KOPT-K1 (cell line): ENCODE measurements around the gene GANC.

Experiments
- H3K27ac ChIP-seq: fragments of 200-600 bp; sonication (generic); 2 replicates; pipeline ENCODE4 v1.5.1; 2016; ENCODE audit warnings: antibody characterized with exemption, mild to moderate bottlenecking, low read depth, low read length; ENCODE audit not compliant: poor library complexity, severe bottlenecking
- H3K36me3 ChIP-seq: fragments of 200-600 bp; sonication (generic); 2 replicates; pipeline ENCODE4 v1.5.1; 2017; ENCODE audit warnings: antibody characterized with exemption, mild to moderate bottlenecking, low read length, moderate library complexity; ENCODE audit not compliant: insufficient read depth
- H3K9me3 ChIP-seq: fragments of 200-600 bp; sonication (generic); 2 replicates; pipeline ENCODE4 v1.5.1; 2017; ENCODE audit warnings: antibody characterized with exemption, low read length, mild to moderate bottlenecking; ENCODE audit not compliant: insufficient read depth, poor library complexity, severe bottlenecking

GANC gene

DNA sequence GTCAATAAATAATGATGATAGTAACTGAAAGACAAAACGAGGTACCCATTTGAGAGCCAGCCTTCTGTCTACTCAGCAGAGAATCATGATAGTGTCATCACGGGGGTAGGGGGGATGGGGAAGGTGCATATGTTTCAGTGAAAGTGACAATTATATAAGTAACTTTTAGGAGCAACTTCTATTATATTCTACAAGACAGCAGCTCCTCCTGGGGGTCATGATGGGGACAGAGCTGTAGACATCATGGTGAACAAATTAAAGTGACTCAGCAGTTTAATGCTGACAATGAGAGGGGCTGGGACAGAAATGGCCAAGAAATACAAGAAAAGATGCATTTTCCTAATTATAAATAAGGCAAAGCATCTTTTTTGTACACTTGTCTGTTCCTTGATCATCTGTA, 98.1 kb downstream of the GANC start:
- Histone ChIP-seq H3K27ac (no peak overlapping the region), H3K36me3 (no peaks in the 10 kb centered on the region), H3K9me3 (no peaks in the 10 kb centered on the region)

DNA sequence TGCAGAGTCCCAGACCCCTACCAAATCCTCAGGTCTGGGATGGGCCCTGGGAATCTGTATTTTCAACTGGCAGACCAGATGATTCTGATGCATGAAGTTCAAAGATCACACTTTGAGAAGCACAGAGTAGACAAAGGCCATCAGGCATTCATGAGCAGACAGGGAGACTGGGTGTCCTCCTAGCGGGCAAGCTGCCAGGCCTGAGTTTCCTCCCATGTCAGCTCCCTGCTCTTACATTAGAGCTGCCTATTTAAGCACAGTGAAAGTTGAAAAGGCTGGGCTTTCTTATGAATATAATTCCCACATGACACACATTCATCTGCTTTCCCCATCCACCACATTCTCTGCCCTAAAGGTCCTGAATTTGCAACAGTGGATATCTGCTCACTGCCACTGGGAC, 100.3 kb downstream of the GANC start:
- peaks cover 7% of the 10 kb centered on the region for H3K9me3 ChIP-seq
- no peak overlapping the region for H3K27ac ChIP-seq
- H3K36me3 ChIP-seq = no peaks in the 10 kb centered on the region

DNA sequence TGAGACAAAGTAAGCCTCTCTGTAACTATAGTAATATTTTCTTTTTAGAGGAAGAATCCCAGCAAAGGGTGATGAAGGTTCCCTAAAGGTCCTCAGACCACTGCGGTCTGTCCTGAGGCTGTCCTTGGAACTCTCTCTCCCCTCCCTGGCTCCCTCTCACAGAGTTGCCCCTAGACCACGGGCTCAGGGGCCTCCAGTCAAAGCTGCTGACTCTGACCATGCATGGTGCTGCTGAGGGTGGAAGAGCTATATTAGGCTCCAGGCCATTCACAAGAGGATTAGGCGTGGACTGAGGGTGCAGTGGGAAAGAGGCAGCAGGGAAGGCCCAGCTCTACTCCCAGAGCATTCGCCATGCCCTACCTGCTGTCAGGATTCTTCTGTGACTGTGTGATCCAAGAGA, 100.9 kb downstream of the GANC start:
- Histone ChIP-seq H3K9me3 (peaks cover 9% of the 10 kb centered on the region), H3K27ac (no peak overlapping the region), H3K36me3 (no peaks in the 10 kb centered on the region)

DNA sequence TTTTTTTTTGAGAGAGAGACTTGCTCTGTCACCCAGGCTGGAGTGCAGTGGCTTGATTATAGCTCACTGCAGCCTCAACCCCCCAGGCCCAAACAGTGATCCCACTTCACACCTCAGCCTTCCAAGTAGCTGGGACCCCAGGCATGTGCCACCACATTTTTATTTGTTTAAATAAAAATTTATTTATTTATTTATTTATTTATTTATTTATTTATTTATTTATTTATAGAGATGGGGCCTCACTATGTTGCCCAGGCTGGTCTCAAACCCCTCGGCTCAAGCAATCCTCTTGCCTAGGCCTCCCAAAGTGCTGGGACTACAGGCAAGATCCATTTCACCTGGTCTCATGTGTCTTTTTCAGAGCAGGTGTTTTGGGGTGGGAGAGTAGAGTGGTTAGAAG, 101.8 kb downstream of the GANC start:
- H3K27ac ChIP-seq = no peak overlapping the region
- no peaks in the 10 kb centered on the region for H3K36me3 ChIP-seq
- peaks cover 9% of the 10 kb centered on the region for H3K9me3 ChIP-seq

DNA sequence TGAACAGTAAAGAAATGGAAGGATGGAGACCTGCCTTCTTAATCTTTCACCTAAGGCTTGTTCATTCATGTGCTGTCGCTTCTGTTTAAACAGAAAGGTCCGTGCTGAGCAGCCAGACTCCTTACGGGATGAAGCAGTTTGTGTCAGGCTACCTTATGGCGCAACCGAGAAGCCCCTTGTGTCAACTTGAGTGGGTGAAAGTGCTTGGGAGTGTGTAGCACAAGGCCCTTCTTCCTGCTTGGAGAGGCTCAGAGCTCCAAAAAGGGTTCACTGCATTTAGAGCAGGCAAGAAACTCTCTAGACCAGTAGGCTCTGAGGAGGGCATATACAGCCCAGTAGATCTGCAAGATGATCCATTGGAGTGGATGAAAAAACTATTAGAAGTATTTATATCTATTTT, 102.3 kb downstream of the GANC start:
- H3K27ac ChIP-seq = no peak overlapping the region
- peaks cover 9% of the 10 kb centered on the region for H3K9me3 ChIP-seq
- no peaks in the 10 kb centered on the region for H3K36me3 ChIP-seq

GRCh38 chr15:42375941-42376340, 102.9 kb downstream of the GANC start:
- no peak overlapping the region for H3K27ac ChIP-seq
- H3K9me3 ChIP-seq = peaks cover 9% of the 10 kb centered on the region
- no peaks in the 10 kb centered on the region for H3K36me3 ChIP-seq

DNA sequence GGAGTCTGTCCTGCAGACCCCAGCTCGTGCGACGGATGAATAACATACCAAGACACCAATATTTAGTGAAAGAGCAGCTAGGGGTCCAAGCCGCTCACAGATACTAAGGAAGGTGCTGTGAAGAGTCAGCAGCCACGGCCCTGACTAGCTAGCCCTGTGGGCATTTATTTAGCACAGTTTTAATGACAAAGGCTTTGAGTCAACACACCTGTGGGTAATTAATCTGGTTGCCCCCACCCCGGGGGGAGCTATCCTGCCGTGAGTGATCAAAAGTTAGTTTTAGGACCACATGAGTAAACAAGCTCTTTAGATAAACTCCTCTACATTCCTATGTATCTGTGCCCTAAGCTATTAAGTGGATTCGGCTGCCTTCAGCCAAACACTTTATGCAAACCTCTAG, 105.0 kb downstream of the GANC start:
- peaks cover 9% of the 10 kb centered on the region for H3K9me3 ChIP-seq
- H3K27ac ChIP-seq = no peak overlapping the region
- H3K36me3 ChIP-seq = no peaks in the 10 kb centered on the region

- Histone ChIP-seq H3K9me3 (no peaks in the 10 kb centered on the region), H3K36me3 (no peaks in the 10 kb centered on the region), H3K27ac (no peak overlapping the region)
Measured at GRCh38 chr15:42384597-42384996, 111.6 kb downstream of the GANC start.

DNA sequence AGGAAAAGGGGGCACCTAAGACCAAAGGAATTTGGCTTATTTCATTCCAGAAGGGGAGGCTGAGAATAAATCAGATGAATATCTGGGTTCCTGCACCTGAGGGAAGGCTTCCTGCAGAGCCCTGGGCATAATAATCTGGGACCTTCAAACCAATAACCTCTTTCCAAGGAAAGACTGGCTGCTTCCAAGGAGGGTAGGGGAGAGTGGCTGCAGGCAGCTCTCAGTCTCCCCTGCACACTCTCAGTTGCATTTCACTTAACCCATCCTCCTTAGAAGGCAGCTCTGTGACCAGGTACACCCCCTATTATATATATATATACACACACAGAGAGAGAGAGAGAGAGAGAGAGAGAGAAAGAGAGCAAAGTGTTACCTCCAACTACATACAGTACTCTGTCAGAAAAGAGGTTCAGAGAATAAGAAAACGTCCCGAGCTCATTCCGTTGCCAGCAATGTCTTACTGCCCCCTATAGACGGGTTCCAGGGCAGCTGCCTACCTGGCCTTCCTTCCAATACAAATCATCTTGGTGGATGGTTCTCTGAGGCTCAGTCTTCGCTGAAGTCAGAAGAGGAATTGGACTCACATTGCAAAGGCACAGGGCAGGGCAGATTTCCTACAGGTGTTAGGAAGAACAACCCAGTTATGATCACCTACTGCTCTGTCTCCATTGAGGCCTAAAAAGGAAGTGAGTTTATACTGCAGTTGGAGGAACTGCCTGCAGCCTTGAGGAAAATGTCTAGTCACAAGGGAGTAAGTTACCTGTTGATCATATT, 112.4 kb downstream of the GANC start:
- H3K36me3 ChIP-seq = no peaks in the 10 kb centered on the region
- no peaks in the 10 kb centered on the region for H3K9me3 ChIP-seq
- no peak overlapping the region for H3K27ac ChIP-seq

DNA sequence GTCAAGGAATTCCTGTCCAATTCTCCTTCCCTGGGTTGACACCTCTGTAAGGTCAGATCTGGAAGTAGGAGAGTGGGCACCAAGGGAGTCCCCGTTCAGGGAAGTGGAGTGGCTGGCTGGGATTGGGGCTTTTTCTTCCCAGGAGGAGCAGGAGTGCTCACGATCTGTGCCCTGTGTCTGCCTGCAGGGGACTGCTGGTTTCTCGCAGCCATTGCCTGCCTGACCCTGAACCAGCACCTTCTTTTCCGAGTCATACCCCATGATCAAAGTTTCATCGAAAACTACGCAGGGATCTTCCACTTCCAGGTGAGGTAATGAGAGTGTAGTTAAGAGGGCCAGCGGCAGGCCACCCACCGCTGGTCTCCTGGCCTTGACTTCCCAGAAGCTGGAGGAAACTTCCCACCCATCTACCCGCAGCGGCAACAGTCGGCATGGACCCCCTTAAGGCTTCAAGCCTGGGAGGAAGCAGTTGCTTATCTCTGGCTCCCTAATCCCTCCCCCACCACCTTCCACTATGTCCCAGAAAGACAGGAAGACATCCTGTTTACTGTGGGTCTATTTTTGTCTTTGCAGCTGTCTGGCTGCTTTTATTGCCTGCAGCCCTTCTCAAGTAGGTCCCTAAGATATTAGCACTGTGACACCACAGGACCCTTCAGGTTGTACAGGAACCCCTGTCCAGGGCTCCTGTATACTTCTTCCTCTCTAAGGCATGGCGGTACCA, 113.1 kb downstream of the GANC start:
- H3K27ac ChIP-seq = no peak overlapping the region
- no peaks in the 10 kb centered on the region for H3K9me3 ChIP-seq

GRCh38 chr15:42387603-42388002, 114.6 kb downstream of the GANC start:
- H3K36me3 ChIP-seq = no peaks in the 10 kb centered on the region
- H3K27ac ChIP-seq = no peak overlapping the region
- no peaks in the 10 kb centered on the region for H3K9me3 ChIP-seq

More for the DNA sequence above, 113.1 kb downstream of the GANC start:
- H3K36me3 ChIP-seq = no peaks in the 10 kb centered on the region

GRCh38 chr15:42392309-42393024, 119.5 kb downstream of the GANC start:
- H3K36me3 ChIP-seq = no peaks in the 10 kb centered on the region
- no peak overlapping the region for H3K27ac ChIP-seq
- H3K9me3 ChIP-seq = no peaks in the 10 kb centered on the region

- no peaks in the 10 kb centered on the region for H3K36me3 ChIP-seq
- H3K9me3 ChIP-seq = no peaks in the 10 kb centered on the region
- no peak overlapping the region for H3K27ac ChIP-seq
Measured at GRCh38 chr15:42394106-42394505, 121.1 kb downstream of the GANC start.

GRCh38 chr15:42395838-42396237, 122.8 kb downstream of the GANC start:
- H3K36me3 ChIP-seq = no peaks in the 10 kb centered on the region
- no peak overlapping the region for H3K27ac ChIP-seq
- H3K9me3 ChIP-seq = no peaks in the 10 kb centered on the region
